LNCaP clone FGC (cell line): ENCODE results near the gene PAX7.

Experiments
- DNase-seq: peaks from one replicate; pipeline ENCODE4 v3.0.0-alpha.2; 2011; ENCODE audit warnings: low read depth
- H3K4me3 ChIP-seq: 2 replicates; pipeline ENCODE4 v1.5.1; 2011; ENCODE audit warnings: mild to moderate bottlenecking, low read depth, low read length, control low read depth
- TF ChIP-seq, protein P1 (sequence below): IDR thresholded peaks from 2 replicates; pipeline ENCODE4 v1.5.1; 2012; ENCODE audit warnings: mild to moderate bottlenecking; ENCODE audit not compliant: control insufficient read depth, insufficient read depth; ENCODE audit errors: extremely low read depth

The PAX7 gene

DNA sequence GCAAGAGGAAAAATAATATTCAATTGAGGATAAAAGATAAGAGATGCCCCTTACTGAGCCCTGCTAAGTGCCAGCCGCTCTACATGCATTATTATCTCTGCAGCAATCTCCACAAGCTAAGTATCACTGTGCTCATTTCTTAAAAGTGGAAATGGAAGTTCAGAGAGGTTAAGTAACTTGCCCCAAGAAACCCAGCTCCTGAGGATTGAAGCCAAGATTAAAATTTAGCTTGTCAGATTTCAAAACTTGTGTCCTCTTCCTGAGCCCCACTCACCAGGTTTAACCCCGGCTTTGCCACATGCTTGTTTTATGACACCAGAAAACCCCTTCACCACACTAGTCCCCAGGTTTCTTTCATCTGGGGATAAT, 11.2 kb upstream of the PAX7 start:
- H3K4me3 ChIP-seq: no peak overlapping the region
- TF ChIP-seq, protein P1, sequence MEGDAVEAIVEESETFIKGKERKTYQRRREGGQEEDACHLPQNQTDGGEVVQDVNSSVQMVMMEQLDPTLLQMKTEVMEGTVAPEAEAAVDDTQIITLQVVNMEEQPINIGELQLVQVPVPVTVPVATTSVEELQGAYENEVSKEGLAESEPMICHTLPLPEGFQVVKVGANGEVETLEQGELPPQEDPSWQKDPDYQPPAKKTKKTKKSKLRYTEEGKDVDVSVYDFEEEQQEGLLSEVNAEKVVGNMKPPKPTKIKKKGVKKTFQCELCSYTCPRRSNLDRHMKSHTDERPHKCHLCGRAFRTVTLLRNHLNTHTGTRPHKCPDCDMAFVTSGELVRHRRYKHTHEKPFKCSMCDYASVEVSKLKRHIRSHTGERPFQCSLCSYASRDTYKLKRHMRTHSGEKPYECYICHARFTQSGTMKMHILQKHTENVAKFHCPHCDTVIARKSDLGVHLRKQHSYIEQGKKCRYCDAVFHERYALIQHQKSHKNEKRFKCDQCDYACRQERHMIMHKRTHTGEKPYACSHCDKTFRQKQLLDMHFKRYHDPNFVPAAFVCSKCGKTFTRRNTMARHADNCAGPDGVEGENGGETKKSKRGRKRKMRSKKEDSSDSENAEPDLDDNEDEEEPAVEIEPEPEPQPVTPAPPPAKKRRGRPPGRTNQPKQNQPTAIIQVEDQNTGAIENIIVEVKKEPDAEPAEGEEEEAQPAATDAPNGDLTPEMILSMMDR: no peak
- no peak for DNase-seq

DNA sequence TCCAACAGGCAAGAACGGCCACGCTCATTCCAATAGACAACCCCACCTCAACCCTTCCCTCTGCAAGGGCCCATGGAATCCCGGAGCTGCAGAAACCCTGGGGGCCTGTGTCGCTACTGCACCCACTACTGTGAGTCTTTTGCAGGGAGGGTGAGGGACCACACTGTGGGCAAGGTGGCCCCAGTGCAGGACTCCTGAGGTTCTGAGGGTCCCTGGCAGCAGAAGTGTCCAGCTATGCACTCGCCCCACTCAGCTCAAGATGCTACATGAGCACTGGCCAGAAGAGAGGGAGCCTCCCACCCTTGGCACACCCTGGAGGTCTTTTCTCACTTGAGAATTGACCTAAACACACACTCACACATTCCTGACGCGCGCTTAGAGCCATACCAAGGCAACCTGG, 2.1 kb upstream of the PAX7 start:
- TF ChIP-seq, protein P1: no peak
- DNase-seq: no peak
- no peak overlapping the region for H3K4me3 ChIP-seq

DNA sequence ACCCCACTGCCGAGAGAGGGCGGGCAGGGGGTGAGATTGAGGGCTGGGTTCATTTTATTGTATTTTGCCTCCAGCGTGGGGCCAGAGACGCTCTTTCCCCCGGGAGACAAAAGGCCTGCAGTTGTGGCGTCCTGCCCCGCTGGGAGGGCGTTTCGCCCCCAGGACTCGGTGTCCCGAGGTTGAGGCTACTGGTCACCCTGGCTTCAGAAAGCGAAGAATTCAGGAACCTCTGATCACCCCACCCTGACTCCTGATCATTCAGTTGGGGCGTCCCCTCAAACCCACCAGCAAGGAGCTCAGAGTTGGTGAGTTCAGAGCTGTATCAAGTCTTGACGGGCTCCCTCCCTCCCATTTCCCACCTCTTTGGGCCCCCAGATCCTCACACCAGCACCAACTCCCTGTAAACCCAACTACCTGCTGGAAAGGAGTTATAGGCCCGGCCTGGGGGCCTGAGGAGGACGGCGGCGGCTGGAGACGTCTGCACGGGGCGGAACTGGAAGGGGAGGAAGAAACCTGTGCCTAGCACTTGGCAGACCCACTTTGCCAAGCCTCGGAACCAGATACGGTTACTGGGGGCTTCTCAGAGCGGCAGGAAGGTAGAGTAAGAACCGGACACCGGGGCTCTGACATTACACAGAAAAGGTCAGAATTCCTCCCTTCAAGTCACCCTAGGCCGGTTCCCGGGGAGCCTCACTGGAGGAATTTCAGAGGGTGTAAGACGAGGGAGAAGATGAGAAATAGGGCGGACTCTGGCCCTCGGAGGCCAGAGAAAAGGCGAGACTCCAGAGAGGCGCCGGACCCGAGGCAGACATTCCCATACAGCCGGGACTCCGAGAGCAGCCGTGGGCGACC, 761 bp upstream of the PAX7 start:
- DNase-seq: no peak
- TF ChIP-seq, protein P1: no peak
- no peak overlapping the region for H3K4me3 ChIP-seq

DNA sequence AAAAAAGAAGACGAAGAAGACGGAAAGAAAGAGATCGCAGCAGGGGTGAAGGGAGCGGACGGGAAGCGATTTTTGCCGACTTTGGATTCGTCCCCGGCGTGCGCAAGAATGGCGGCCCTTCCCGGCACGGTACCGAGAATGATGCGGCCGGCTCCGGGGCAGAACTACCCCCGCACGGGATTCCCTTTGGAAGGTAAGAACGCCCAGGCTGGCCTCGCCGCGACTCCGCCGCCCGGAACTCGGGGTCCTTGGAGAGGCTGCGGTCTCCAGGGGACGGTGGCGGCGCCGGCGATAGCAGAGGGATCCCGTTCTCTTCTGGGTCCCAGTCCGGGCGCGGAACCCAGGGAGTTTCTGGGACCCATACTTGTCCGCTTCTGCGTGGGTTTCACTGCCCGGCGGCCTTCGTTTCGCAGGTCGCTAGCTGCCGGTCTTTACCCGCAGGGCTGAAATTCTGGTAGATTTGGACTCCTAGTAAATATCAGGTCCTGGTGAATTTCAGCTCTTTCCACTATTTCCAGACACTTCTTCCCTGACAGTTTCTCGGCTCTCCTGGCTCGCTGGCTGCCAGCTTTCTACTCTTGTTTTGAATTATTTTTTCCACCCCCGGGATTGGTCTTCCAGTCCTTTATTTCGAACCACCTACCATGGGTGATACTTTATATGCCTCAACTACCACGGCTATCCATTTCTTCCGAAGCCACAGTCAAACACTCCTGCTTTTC, 1.0 kb downstream of the PAX7 start:
- DNase-seq: no peak
- no peak overlapping the region for H3K4me3 ChIP-seq
- TF ChIP-seq, protein P1: no peak

DNA sequence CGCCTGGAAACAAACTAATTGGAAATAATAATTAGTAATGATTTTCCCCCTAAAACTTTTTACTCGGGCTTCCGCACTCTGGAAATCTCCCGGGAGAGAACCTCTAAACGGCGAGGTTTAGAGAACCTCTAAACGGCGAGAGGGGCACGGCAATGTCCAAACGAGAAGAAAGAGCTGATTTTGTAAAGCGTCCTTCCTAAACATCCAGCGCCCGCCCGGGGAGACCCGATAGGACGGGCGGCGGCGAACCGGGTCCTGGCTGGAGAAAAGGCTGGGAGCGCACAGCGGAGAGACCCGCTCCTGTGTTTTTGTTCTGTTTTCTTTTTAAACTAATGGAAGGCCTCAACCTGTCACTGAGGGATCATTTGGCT, 1.6 kb downstream of the PAX7 start:
- no peak for DNase-seq
- no peak overlapping the region for H3K4me3 ChIP-seq
- TF ChIP-seq, protein P1: no peak

DNA sequence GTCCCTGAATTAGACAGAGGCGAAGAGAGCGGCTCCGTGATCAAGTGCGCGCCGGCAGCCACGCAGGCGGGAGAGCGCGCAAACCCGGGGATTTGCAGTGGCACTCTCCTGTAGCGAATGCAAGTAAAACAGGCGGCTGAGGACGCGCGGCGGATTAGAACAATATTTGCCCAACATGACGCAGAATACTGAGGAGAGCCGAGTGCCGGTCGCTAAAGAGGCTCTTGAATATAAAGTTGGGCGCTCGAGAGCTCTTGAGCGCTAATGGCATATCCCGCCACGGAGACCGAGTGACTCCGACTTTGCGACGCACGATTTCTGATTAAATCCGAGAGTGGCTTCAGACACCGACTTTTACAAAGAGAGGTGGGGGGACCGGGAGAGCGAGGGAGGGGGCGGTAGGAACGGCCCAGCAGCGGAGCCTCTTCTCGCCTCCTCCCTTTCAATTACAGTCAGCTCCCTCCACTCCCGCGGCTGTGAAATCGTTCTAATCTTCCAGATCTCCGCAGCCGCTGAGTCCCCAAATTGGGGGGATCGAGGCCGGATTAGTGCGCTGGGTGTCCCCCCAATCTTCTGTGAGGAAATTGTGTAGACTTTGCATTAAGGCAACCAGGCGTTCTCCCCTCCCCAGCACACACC, 2.3 kb downstream of the PAX7 start:
- no peak for DNase-seq
- no peak overlapping the region for H3K4me3 ChIP-seq
- TF ChIP-seq, protein P1: no peak
